C4-2B (cell line): Measurements from ENCODE around the gene TMSB4X.

Experiments
- ZFX ChIP-seq: fragments of 450-650 bp; IDR thresholded peaks from 2 replicates; pipeline ENCODE4 v1.6.1; 2017
- TF ChIP-seq, protein P1 (sequence below): fragments of 450-650 bp; conservative IDR thresholded peaks from 2 replicates; pipeline ENCODE4 v1.5.1; 2017; ENCODE audit warnings: mild to moderate bottlenecking

- TF ChIP-seq, protein P1, sequence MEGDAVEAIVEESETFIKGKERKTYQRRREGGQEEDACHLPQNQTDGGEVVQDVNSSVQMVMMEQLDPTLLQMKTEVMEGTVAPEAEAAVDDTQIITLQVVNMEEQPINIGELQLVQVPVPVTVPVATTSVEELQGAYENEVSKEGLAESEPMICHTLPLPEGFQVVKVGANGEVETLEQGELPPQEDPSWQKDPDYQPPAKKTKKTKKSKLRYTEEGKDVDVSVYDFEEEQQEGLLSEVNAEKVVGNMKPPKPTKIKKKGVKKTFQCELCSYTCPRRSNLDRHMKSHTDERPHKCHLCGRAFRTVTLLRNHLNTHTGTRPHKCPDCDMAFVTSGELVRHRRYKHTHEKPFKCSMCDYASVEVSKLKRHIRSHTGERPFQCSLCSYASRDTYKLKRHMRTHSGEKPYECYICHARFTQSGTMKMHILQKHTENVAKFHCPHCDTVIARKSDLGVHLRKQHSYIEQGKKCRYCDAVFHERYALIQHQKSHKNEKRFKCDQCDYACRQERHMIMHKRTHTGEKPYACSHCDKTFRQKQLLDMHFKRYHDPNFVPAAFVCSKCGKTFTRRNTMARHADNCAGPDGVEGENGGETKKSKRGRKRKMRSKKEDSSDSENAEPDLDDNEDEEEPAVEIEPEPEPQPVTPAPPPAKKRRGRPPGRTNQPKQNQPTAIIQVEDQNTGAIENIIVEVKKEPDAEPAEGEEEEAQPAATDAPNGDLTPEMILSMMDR, result no peak
- TF ChIP-seq ZFX, result no peak
Measured at GRCh38 chrX:12986164-12986779, 11.4 kb downstream of the TMSB4X start.
